OCI-LY7 (cell line): Measurements from ENCODE around the gene LDLRAD2. TPM values are rescaled to one million over a fixed set of nuclear protein-coding genes. Genes with fewer than 3 reads are reported as not detected.

ENCODE experiments used
- BruUV-seq: library from RNA; stranded (reverse); fragments of 400-500 nt; replicated peaks from 2 replicates; lab custom pipeline; 2021; lab: Mats Ljungman, UMichigan
- CTCF ChIA-PET: fragments of 300-600 bp; sonication (Branson Sonifier 250); formaldehyde crosslinking; loops from one replicate; lab custom pipeline; 2022; ENCODE audit warnings: antibody characterized with exemption; ENCODE audit not compliant: unreplicated experiment; lab: Charles Lee
- POLR2A ChIA-PET: fragments of 300-600 bp; sonication (Branson Sonifier 250); formaldehyde crosslinking; loops from one replicate; lab custom pipeline; 2022; ENCODE audit warnings: antibody characterized with exemption; lab: Charles Lee
- DNase-seq: peaks from one replicate; pipeline ENCODE4 v3.0.0-alpha.2; 2015; ENCODE audit warnings: low spot score
- H2AFZ ChIP-seq: fragments of 200-600 bp; sonication (generic), shearing (Covaris generic); 2 replicates; pipeline ENCODE4 v1.6.1; 2014; ENCODE audit warnings: mild to moderate bottlenecking, antibody characterized with exemption, low read length, moderate library complexity
- H3K27ac ChIP-seq: fragments of 200-600 bp; sonication (generic); 2 replicates; pipeline ENCODE4 v1.5.1; 2014; ENCODE audit warnings: mixed run types, low read depth, mild to moderate bottlenecking, moderate library complexity, low read length, inconsistent platforms; ENCODE audit not compliant: poor library complexity, severe bottlenecking
- H3K36me3 ChIP-seq: fragments of 200-600 bp; sonication (generic); 2 replicates; pipeline ENCODE4 v1.6.1; 2014; ENCODE audit warnings: mild to moderate bottlenecking, antibody characterized with exemption, low read length, moderate library complexity, mixed read lengths; ENCODE audit not compliant: insufficient read depth
- H3K4me1 ChIP-seq: fragments of 200-600 bp; sonication (generic); 2 replicates; pipeline ENCODE4 v1.5.1; 2014; ENCODE audit warnings: mild to moderate bottlenecking, low read length; ENCODE audit not compliant: insufficient read depth, poor library complexity, severe bottlenecking
- H3K4me2 ChIP-seq: fragments of 200-600 bp; sonication (generic); 2 replicates; pipeline ENCODE4 v1.6.1; 2014; ENCODE audit warnings: mild to moderate bottlenecking, low read length
- H3K4me3 ChIP-seq: fragments of 200-600 bp; sonication (generic); 2 replicates; pipeline ENCODE4 v1.5.1; 2014; ENCODE audit warnings: mild to moderate bottlenecking, low read depth, low read length; ENCODE audit not compliant: poor library complexity, severe bottlenecking
- H3K79me2 ChIP-seq: fragments of 200-600 bp; sonication (generic); 2 replicates; pipeline ENCODE4 v1.6.1; 2016; ENCODE audit warnings: low read depth, mild to moderate bottlenecking, low read length, moderate library complexity, mixed read lengths; ENCODE audit not compliant: insufficient read depth
- H3K9me2 ChIP-seq: fragments of 200-600 bp; sonication (generic); 2 replicates; pipeline ENCODE4 v1.6.1; 2016; ENCODE audit warnings: mild to moderate bottlenecking, low read length, mixed read lengths; ENCODE audit not compliant: insufficient read depth
- H3K9me3 ChIP-seq: fragments of 200-600 bp; sonication (generic); 2 replicates; pipeline ENCODE4 v1.6.1; 2014; ENCODE audit warnings: mild to moderate bottlenecking, mixed run types, low read length, mixed read lengths
- H4K20me1 ChIP-seq: fragments of 200-600 bp; sonication (generic); 2 replicates; pipeline ENCODE4 v1.6.1; 2014; ENCODE audit warnings: mild to moderate bottlenecking, antibody characterized with exemption, low read length, moderate library complexity, mixed read lengths; ENCODE audit not compliant: insufficient read depth
- CTCF ChIP-seq: fragments of 200-600 bp; sonication (generic); conservative IDR thresholded peaks from 2 replicates; pipeline ENCODE4 v1.5.1; 2014; ENCODE audit warnings: mild to moderate bottlenecking, antibody characterized with exemption, low read length, moderate library complexity, mixed read lengths
- EZH2phosphoT487 ChIP-seq: fragments of 200-600 bp; sonication (generic); IDR thresholded peaks from 2 replicates; pipeline ENCODE4 v1.6.1; 2018; ENCODE audit warnings: low read depth, borderline replicate concordance, mild to moderate bottlenecking, mixed run types, antibody characterized with exemption, low read length, moderate library complexity, mixed read lengths
- intact Hi-C: fragments of 100-400 bp; cut with micrococcal nuclease; formaldehyde crosslinking; loops from one replicate; pipeline ENCODE4 v1.10.0; 2022; ENCODE audit not compliant: unreplicated experiment
- total RNA-seq, 2 experiments: library from RNA; depleted of rRNA in 1 of 2; stranded (reverse); fragments of >200 nt in 1 of 2; shearing (Covaris generic) in 1 of 2; gene quantifications; 2 replicates each; pipeline ENCODE4 v1.2.3, GENCODE V29; 2014 to 2022

Gene LDLRAD2
- total RNA-seq, 2 experiments from 2014 or later: not detected

DNA sequence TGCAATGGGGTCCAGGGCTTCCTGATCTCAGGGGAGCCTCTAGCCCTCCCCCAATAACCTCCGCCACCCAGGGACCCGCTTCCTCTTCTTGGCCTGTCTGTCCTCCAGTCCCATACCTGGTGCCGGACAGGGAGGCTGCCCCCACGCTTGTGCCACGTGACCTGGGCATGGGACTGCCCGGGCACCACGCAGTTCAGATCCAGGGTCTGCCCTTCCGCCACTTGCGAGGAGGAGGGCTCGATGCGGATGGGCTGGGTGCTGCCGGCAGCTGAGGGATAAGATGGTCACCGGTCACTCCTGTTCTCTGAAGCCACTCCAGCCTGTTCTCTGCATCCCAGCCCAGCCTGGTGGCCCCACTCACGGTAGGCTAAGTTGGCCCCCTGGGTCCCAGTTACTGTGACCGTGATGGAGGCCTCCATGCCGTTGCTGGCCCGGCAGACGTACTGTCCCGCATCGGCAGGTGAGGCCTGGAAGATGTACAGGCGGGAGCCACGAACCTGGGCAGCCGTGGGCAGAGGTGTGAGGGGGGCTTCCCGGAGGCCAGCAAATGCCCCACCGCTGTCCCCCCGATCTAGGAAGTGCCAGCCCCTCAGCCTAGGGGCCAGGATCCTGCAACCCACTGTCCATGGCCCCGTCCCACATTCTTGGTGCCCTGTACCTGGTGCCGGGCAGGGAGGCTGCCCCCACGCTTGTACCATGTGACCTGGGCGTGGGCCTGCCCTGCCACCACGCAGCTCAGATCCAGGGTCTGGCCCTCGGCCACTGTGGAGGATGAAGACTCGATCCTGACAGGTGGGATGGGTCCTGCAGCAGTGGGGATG is 39.6 kb downstream of the LDLRAD2 start:
- POLR2A ChIA-PET: no interaction called here
- no peaks in the 10 kb centered on the region for H3K36me3 ChIP-seq
- no peak overlapping the region for H3K4me2 ChIP-seq
- no peak overlapping the region for H3K27ac ChIP-seq
- BruUV-seq: no TSS peak
- H3K4me1 ChIP-seq: peaks cover 10% of the 10 kb centered on the region
- no peaks in the 10 kb centered on the region for H4K20me1 ChIP-seq
- no peaks in the 10 kb centered on the region for H3K9me3 ChIP-seq
- no peak overlapping the region for H3K4me3 ChIP-seq
- no peak for TF ChIP-seq CTCF
- no peak for TF ChIP-seq EZH2phosphoT487
- intact Hi-C loops: no loop called here
- no peaks in the 10 kb centered on the region for H3K79me2 ChIP-seq
- H3K9me2 ChIP-seq: no peaks in the 10 kb centered on the region
- CTCF ChIA-PET: no interaction called here
- no peak overlapping the region for H2AFZ ChIP-seq
- no peak for DNase-seq

- Histone ChIP-seq H3K79me2 (no peaks in the 10 kb centered on the region), H3K4me2 (no peak overlapping the region), H3K4me1 (peaks cover 10% of the 10 kb centered on the region), H2AFZ (0 out of 2 replicates have a peak overlapping the region, but pooled peaks have one; percentile 13), H3K9me3 (no peaks in the 10 kb centered on the region), H3K4me3 (no peak overlapping the region), H3K9me2 (no peaks in the 10 kb centered on the region), H3K27ac (no peak overlapping the region), H4K20me1 (no peaks in the 10 kb centered on the region), H3K36me3 (no peaks in the 10 kb centered on the region)
- ChIA-PET POLR2A (no interaction called here), CTCF (no interaction called here)
- peak; percentile 63 for DNase-seq
- BruUV-seq: no TSS peak
- intact Hi-C loops: no loop called here
- TF ChIP-seq CTCF (no peak), EZH2phosphoT487 (no peak)
These were observed 40.4 kb downstream of the LDLRAD2 start for GRCh38 chr1:21852282-21853130.
